SK-N-SH treated with all-trans-retinoic acid at 6 μM for 48 hours (cell line): ENCODE results near the gene SORL1-AS1.

ENCODE experiments used
- ARNTL ChIP-seq: fragments of 450-650 bp; formaldehyde crosslinking; IDR thresholded peaks from 2 replicates; pipeline ENCODE4 v1.5.0; 2020; ENCODE audit warnings: low read depth, mild to moderate bottlenecking, moderate library complexity, borderline replicate concordance
- BACH2 ChIP-seq: fragments of 250-450 bp; sonication (Bioruptor Pico); IDR thresholded peaks from 2 replicates; pipeline ENCODE4 v1.9.0; 2021; ENCODE audit warnings: mild to moderate bottlenecking, borderline replicate concordance
- CSDC2 ChIP-seq: fragments of 250-450 bp; sonication (Bioruptor Pico); IDR thresholded peaks from 2 replicates; pipeline ENCODE4 v1.5.0; 2020; ENCODE audit warnings: mild to moderate bottlenecking, moderate library complexity
- GLIS3 ChIP-seq: fragments of 250-450 bp; sonication (Bioruptor Pico); IDR thresholded peaks from 2 replicates; pipeline ENCODE4 v1.5.0; 2020; ENCODE audit warnings: mild to moderate bottlenecking, moderate library complexity
- ISL1 ChIP-seq: fragments of 250-450 bp; sonication (Bioruptor Pico); IDR thresholded peaks from 2 replicates; pipeline ENCODE4 v2.1.2; 2022; ENCODE audit warnings: mild to moderate bottlenecking, moderate library complexity
- SNAI2 ChIP-seq: fragments of 250-450 bp; sonication (Bioruptor Pico); IDR thresholded peaks from 2 replicates; pipeline ENCODE4 v1.5.0; 2020; ENCODE audit warnings: mild to moderate bottlenecking, moderate library complexity
- TCF4 ChIP-seq: fragments of 250-450 bp; sonication (Bioruptor Pico); IDR thresholded peaks from 2 replicates; pipeline ENCODE4 v1.8.0; 2021; ENCODE audit warnings: mild to moderate bottlenecking, moderate library complexity, borderline replicate concordance
- ZNF70 ChIP-seq: fragments of 450-650 bp; formaldehyde crosslinking; IDR thresholded peaks from 2 replicates; pipeline ENCODE4 v1.5.0; 2020; ENCODE audit warnings: mild to moderate bottlenecking, moderate library complexity
- TF ChIP-seq, protein P1 (sequence below): fragments of 250-450 bp; sonication (Bioruptor Pico); IDR thresholded peaks from 2 replicates; pipeline ENCODE4 v1.5.1; 2020; ENCODE audit warnings: low read depth, mild to moderate bottlenecking, moderate library complexity

DNA sequence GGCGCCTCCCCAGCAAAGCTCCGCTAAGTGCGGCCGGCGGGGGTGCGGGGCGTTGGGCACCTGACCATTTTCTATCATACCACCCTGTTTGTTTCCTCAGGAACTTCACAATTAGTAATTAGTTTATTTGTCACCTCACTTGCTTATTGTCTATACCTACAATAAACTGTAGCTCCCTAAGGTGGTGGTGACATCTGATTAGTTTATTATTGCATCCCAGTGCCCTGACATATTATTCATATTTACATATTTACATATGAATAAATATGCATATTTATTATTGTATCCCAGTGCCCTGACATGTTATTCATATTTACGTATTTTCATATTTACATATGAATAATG, 25.4 kb downstream of the SORL1-AS1 start:
- no peak for TF ChIP-seq BACH2
- no peak for TF ChIP-seq TCF4
- TF ChIP-seq ZNF70 (CRISPR knock-in tag) = no peak
- no peak for TF ChIP-seq ISL1 (CRISPR knock-in tag)
- TF ChIP-seq, protein P1, sequence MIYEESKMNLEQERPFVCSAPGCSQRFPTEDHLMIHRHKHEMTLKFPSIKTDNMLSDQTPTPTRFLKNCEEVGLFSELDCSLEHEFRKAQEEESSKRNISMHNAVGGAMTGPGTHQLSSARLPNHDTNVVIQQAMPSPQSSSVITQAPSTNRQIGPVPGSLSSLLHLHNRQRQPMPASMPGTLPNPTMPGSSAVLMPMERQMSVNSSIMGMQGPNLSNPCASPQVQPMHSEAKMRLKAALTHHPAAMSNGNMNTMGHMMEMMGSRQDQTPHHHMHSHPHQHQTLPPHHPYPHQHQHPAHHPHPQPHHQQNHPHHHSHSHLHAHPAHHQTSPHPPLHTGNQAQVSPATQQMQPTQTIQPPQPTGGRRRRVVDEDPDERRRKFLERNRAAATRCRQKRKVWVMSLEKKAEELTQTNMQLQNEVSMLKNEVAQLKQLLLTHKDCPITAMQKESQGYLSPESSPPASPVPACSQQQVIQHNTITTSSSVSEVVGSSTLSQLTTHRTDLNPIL (CRISPR knock-in tag) = no peak
- no peak for TF ChIP-seq GLIS3 (CRISPR knock-in tag)
- no peak for TF ChIP-seq SNAI2 (CRISPR knock-in tag)
- TF ChIP-seq ARNTL (CRISPR knock-in tag) = no peak
- no peak for TF ChIP-seq CSDC2 (CRISPR knock-in tag)
